Colonic mucosa (tissue), 4 donors: ENCODE data around the gene ITGA1. TPM values are rescaled to one million over a fixed set of nuclear protein-coding genes. Genes with fewer than 3 reads are reported as not detected.

Source experiments
- DNase-seq: peaks from one replicate; pipeline ENCODE4 v3.0.0-alpha.2; 2020
- H3K27ac ChIP-seq: fragments of 200-600 bp; one replicate; pipeline ENCODE4 v1.8.0; 2021
- H3K27me3 ChIP-seq: fragments of 200-600 bp; one replicate; pipeline ENCODE4 v1.8.0; 2021
- H3K36me3 ChIP-seq: fragments of 200-600 bp; one replicate; pipeline ENCODE4 v1.8.0; 2021
- H3K4me1 ChIP-seq: fragments of 200-600 bp; one replicate; pipeline ENCODE4 v1.8.0; 2021; ENCODE audit warnings: mild to moderate bottlenecking
- H3K4me3 ChIP-seq: fragments of 200-600 bp; one replicate; pipeline ENCODE4 v1.8.0; 2021
- H3K9ac ChIP-seq, 2 donors: one replicate each; pipeline ENCODE4 v1.7.0; 2013; ENCODE audit warnings: control low read depth in 2 of 2, low read depth in 2 of 2, low read length in 2 of 2
- H3K9me3 ChIP-seq: fragments of 200-600 bp; one replicate; pipeline ENCODE4 v1.8.0; 2021
- CTCF ChIP-seq: fragments of 200-600 bp; IDR thresholded peaks from one replicate; pipeline ENCODE4 v1.8.0; 2022; ENCODE audit warnings: antibody characterized with exemption, mild to moderate bottlenecking
- intact Hi-C: fragments of 100-400 bp; cut with DNase I; formaldehyde crosslinking; loops from one replicate; pipeline ENCODE4 v1.14.1; 2022
- total RNA-seq, 2 donors: library from RNA; stranded (reverse); fragmentation: NEBNext Ultra II Directional in 1 of 2; extraction: Animal tissue kit (Norgen Biotek cat#: 25700) in 1 of 2; gene quantifications; one replicate each; pipeline ENCODE4 v1.2.1, GENCODE V29; 2021
- donor health status: healthy.
- donor health status: DM: no; HTN: no; CAD: no.
- donor health status: DM: no; HTN: no; CAD: no.

The ITGA1 gene
- total RNA-seq, 2 donors from 2014 or later = 19.2 to 52.5 TPM

DNA sequence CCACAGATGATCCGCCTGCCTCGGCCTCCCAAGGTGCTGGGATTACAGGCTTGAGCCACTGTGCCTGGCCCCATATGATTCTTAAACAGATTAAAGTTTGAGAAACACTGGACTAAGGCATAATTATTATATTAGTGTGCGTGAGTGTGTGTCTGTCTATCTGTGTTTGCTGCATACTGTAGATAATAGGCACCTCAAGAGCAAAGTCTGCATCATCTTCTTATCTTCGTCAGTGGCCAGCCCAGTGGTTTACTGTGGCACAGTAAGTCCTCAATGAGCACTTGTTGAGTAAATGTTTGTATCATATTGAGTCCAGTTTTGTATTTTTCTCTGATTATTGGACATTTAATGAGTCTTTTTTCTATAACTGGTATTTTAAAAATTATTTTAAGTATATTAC, 81.7 kb downstream of the ITGA1 start:
- Histone ChIP-seq H3K36me3 (no peaks in the 10 kb centered on the region), H3K9me3 (no peaks in the 10 kb centered on the region), H3K27me3 (no peaks in the 10 kb centered on the region), H3K27ac (no peak overlapping the region), H3K4me3 (no peak overlapping the region), H3K4me1 (no peaks in the 10 kb centered on the region), H3K9ac (no peak overlapping the region)
- TF ChIP-seq CTCF = no peak
- no peak for DNase-seq
- intact Hi-C loops = no loop called here

- no peaks in the 10 kb centered on the region for H3K9me3 ChIP-seq
- no peak overlapping the region for H3K9ac ChIP-seq
- intact Hi-C loops = no loop called here
- H3K4me1 ChIP-seq = no peaks in the 10 kb centered on the region
- H3K36me3 ChIP-seq = no peaks in the 10 kb centered on the region
- no peak overlapping the region for H3K4me3 ChIP-seq
- H3K27me3 ChIP-seq = no peaks in the 10 kb centered on the region
- no peak for TF ChIP-seq CTCF
- no peak overlapping the region for H3K27ac ChIP-seq
- DNase-seq = no peak
Observed at GRCh38 chr5:52870448-52870847, 82.7 kb downstream of the ITGA1 start.

GRCh38 chr5:52875827-52876226, 88.1 kb downstream of the ITGA1 start:
- H3K9me3 ChIP-seq = no peaks in the 10 kb centered on the region
- no peaks in the 10 kb centered on the region for H3K4me1 ChIP-seq
- DNase-seq = no peak
- H3K9ac ChIP-seq = no peak overlapping the region
- no peak for TF ChIP-seq CTCF
- no peaks in the 10 kb centered on the region for H3K27me3 ChIP-seq
- intact Hi-C loops = no loop called here
- H3K36me3 ChIP-seq = no peaks in the 10 kb centered on the region
- H3K27ac ChIP-seq = no peak overlapping the region
- no peak overlapping the region for H3K4me3 ChIP-seq

DNA sequence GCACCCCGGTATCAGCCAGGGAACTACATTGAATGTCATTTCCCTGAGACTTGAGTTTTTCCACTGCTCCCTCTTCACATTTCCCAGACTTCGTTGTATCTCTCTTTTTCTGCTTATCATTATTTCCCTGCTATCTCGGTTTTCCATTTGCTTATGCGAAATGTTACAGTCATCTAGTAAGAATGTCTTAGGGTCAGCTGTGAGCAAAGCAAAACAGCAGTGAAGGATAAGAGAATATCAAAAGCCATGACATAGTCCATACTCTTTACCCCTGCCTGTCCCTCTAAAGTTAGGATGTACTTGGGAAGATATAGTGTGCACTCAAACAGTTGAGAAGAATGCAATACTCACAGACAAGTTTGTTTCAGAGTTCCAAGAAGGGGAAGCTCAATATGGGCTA, 88.7 kb downstream of the ITGA1 start:
- intact Hi-C loops = no loop called here
- DNase-seq = no peak
- Histone ChIP-seq H3K4me1 (no peaks in the 10 kb centered on the region), H3K9ac (no peak overlapping the region), H3K9me3 (no peaks in the 10 kb centered on the region), H3K27ac (no peak overlapping the region), H3K27me3 (no peaks in the 10 kb centered on the region), H3K36me3 (no peaks in the 10 kb centered on the region), H3K4me3 (no peak overlapping the region)
- TF ChIP-seq CTCF = no peak

DNA sequence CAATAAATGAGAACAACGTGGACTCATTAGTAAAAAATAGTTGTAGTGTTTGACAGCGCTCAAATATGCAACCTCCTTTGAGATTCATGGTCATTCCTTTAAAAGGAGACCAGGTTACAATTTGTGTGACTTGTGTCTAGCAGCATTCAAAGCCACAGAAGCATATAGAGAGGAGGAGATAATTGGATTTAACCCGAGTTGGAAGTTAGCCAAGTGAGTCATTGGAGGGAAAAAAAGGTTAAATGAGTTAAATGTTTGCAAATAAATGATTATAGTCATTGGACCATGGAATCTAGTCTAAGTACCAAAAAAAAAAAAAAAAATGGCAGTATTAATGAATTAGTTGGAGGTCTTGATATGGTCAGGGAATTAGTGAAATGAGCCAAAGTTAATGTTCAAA, 90.9 kb downstream of the ITGA1 start:
- no peaks in the 10 kb centered on the region for H3K36me3 ChIP-seq
- no peak for DNase-seq
- H3K27ac ChIP-seq = no peak overlapping the region
- no peak for TF ChIP-seq CTCF
- intact Hi-C loops = no loop called here
- no peaks in the 10 kb centered on the region for H3K9me3 ChIP-seq
- no peaks in the 10 kb centered on the region for H3K27me3 ChIP-seq
- no peak overlapping the region for H3K9ac ChIP-seq
- no peak overlapping the region for H3K4me3 ChIP-seq
- no peaks in the 10 kb centered on the region for H3K4me1 ChIP-seq

DNA sequence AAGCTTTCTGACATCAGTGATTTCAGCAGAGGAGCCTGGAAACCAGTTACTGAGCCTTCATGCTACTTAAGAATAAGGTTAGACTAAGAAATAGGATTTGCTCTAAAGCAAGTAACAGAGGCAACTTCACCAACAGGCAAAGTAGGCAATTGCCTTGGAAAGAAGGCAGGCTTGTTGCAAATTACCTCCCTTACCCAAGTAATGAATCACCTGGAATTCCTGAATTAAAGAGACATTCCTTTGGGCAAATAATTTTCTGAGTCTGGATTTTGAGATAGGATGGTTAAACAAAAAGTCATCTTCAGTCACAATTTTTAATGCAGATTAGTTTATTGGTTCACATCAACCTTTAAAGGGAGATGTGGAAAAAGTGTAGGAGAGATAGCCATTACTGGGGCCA, 92.8 kb downstream of the ITGA1 start:
- intact Hi-C loops = no loop called here
- H3K9ac ChIP-seq = no peak overlapping the region

More for the DNA sequence above, 92.8 kb downstream of the ITGA1 start:
- no peak for TF ChIP-seq CTCF
- Histone ChIP-seq H3K27me3 (no peaks in the 10 kb centered on the region), H3K9me3 (no peaks in the 10 kb centered on the region), H3K27ac (no peak overlapping the region), H3K36me3 (no peaks in the 10 kb centered on the region), H3K4me3 (no peak overlapping the region), H3K4me1 (no peaks in the 10 kb centered on the region)
- DNase-seq = no peak
